ENCODE measurements around the gene NFIA.

Gene NFIA

DNA sequence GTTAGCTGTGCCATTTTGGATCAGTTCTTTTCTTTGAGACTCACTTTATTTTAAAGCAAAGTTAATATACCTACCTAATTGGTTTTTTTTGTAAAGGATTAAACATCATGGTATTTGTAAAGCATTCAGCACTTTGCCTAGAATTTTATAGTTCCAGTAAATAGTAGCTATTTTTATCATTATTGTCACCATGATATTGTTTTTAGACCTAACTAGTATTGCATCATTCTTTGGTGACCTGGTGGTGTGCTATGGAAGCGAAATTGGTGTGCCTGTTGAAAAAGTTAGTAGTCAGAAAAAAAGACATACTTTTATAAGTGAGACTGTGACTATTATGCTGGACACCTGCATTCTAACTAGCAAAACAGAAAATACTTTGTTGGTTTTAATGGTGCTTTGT, 81.0 kb downstream of the NFIA start:
- H3K4me2 ChIP-seq (ENCODE audit: low read depth, low read length, poor library complexity, severe bottlenecking), result no peak overlapping the region

DNA sequence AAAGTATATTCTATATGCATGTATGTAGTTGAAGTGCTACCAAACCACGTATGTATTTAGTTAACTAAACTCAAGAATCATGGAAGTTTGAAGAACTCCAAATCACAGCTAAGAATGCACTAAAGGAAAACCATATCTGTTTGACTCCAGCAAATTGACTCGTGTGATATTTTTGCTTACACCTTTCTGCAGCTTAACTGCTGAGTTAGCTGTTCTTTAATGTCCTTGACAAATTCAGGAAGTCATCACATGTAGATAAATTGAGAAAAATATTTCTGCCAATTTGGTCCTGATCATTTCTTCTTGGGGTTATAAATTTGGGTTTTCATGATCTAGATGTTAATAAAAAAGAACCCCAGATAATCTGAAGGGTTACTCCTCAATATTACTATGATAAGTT, 83.0 kb downstream of the NFIA start:
- no peaks in the 10 kb centered on the region for H4K20me1 ChIP-seq (ENCODE audit: insufficient read depth, low read length, poor library complexity, severe bottlenecking)
- H3K36me3 ChIP-seq (ENCODE audit: insufficient read depth, low read length), result no peaks in the 10 kb centered on the region
- no peaks in the 10 kb centered on the region for H3F3A ChIP-seq (ENCODE audit: low read depth)
- H3K9ac ChIP-seq (ENCODE audit: low read depth, low read length, poor library complexity, severe bottlenecking), result no peak overlapping the region
- TF ChIP-seq EZH2phosphoT487 (IDR thresholded peaks at IDR 0.05; ENCODE audit: borderline replicate concordance), result no peak
- TF ChIP-seq, protein P1, sequence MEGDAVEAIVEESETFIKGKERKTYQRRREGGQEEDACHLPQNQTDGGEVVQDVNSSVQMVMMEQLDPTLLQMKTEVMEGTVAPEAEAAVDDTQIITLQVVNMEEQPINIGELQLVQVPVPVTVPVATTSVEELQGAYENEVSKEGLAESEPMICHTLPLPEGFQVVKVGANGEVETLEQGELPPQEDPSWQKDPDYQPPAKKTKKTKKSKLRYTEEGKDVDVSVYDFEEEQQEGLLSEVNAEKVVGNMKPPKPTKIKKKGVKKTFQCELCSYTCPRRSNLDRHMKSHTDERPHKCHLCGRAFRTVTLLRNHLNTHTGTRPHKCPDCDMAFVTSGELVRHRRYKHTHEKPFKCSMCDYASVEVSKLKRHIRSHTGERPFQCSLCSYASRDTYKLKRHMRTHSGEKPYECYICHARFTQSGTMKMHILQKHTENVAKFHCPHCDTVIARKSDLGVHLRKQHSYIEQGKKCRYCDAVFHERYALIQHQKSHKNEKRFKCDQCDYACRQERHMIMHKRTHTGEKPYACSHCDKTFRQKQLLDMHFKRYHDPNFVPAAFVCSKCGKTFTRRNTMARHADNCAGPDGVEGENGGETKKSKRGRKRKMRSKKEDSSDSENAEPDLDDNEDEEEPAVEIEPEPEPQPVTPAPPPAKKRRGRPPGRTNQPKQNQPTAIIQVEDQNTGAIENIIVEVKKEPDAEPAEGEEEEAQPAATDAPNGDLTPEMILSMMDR (conservative IDR thresholded peaks at IDR 0.05; ENCODE audit: low read length), result no peak
- no peak overlapping the region for H3K4me3 ChIP-seq (ENCODE audit: low read length, poor library complexity, severe bottlenecking)
- peaks cover 18% of the 10 kb centered on the region for H3K27me3 ChIP-seq (ENCODE audit: insufficient read depth, low read length, poor library complexity, severe bottlenecking)
- H3K4me1 ChIP-seq (ENCODE audit: insufficient read depth, low read length, poor library complexity, severe bottlenecking), result no peaks in the 10 kb centered on the region
- no peaks in the 10 kb centered on the region for H3K9me3 ChIP-seq (ENCODE audit: insufficient read depth, low read depth, low read length)
- no peak overlapping the region for H2AFZ ChIP-seq (ENCODE audit: low read length)
- no peaks in the 10 kb centered on the region for H3K79me2 ChIP-seq (ENCODE audit: insufficient read depth, low read length)
- no peak overlapping the region for H3K4me2 ChIP-seq (ENCODE audit: low read depth, low read length, poor library complexity, severe bottlenecking)
- H3K9me2 ChIP-seq (replicated peaks; ENCODE audit: low read depth, low read length), result no peaks in the 10 kb centered on the region

More for the DNA sequence above, 81.0 kb downstream of the NFIA start:
- Histone ChIP-seq H3F3A (ENCODE audit: low read depth) (no peaks in the 10 kb centered on the region), H4K20me1 (ENCODE audit: insufficient read depth, low read length, poor library complexity, severe bottlenecking) (no peaks in the 10 kb centered on the region), H3K9me2 (replicated peaks; ENCODE audit: low read depth, low read length) (no peaks in the 10 kb centered on the region), H3K4me3 (ENCODE audit: low read length, poor library complexity, severe bottlenecking) (no peak overlapping the region), H3K27me3 (ENCODE audit: insufficient read depth, low read length, poor library complexity, severe bottlenecking) (peaks cover 38% of the 10 kb centered on the region), H3K9me3 (ENCODE audit: insufficient read depth, low read depth, low read length) (no peaks in the 10 kb centered on the region), H2AFZ (ENCODE audit: low read length) (no peak overlapping the region), H3K36me3 (ENCODE audit: insufficient read depth, low read length) (no peaks in the 10 kb centered on the region), H3K4me1 (ENCODE audit: insufficient read depth, low read length, poor library complexity, severe bottlenecking) (peaks cover 7% of the 10 kb centered on the region), H3K9ac (ENCODE audit: low read depth, low read length, poor library complexity, severe bottlenecking) (no peak overlapping the region), H3K79me2 (ENCODE audit: insufficient read depth, low read length) (no peaks in the 10 kb centered on the region)
- no peak for TF ChIP-seq EZH2phosphoT487 (IDR thresholded peaks at IDR 0.05; ENCODE audit: borderline replicate concordance)
- TF ChIP-seq, protein P1 (conservative IDR thresholded peaks at IDR 0.05; ENCODE audit: low read length), result no peak

DNA sequence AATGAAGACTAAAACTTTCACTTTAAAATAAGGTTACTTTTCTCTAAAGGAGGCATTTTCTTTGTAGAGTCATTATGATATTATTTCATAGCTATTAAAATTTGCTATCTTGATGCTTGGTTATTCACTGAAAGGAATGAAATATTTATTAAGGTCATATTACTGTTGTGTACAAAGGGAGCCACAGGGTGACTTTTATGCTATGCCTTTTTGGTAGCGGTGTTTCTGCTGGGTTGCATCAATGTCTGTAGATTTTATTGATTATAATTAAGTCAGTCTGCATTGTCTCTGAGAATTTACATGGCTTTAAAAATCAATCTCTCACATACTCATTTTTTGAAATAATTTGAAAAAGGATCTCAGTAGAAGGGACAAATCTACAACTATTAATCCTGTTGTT, 84.9 kb downstream of the NFIA start:
- H3K4me3 ChIP-seq (ENCODE audit: low read length, poor library complexity, severe bottlenecking), result no peak overlapping the region
- no peaks in the 10 kb centered on the region for H3F3A ChIP-seq (ENCODE audit: low read depth)
- H3K79me2 ChIP-seq (ENCODE audit: insufficient read depth, low read length), result no peaks in the 10 kb centered on the region
- H3K9me3 ChIP-seq (ENCODE audit: insufficient read depth, low read depth, low read length), result no peaks in the 10 kb centered on the region
- H3K27me3 ChIP-seq (ENCODE audit: insufficient read depth, low read length, poor library complexity, severe bottlenecking), result peaks cover 13% of the 10 kb centered on the region
- no peak overlapping the region for H3K9ac ChIP-seq (ENCODE audit: low read depth, low read length, poor library complexity, severe bottlenecking)
- H3K4me2 ChIP-seq (ENCODE audit: low read depth, low read length, poor library complexity, severe bottlenecking), result no peak overlapping the region
- no peak overlapping the region for H2AFZ ChIP-seq (ENCODE audit: low read length)
- TF ChIP-seq EZH2phosphoT487 (IDR thresholded peaks at IDR 0.05; ENCODE audit: borderline replicate concordance), result no peak
- TF ChIP-seq, protein P1 (conservative IDR thresholded peaks at IDR 0.05; ENCODE audit: low read length), result no peak
- H4K20me1 ChIP-seq (ENCODE audit: insufficient read depth, low read length, poor library complexity, severe bottlenecking), result no peaks in the 10 kb centered on the region
- no peaks in the 10 kb centered on the region for H3K4me1 ChIP-seq (ENCODE audit: insufficient read depth, low read length, poor library complexity, severe bottlenecking)
- no peaks in the 10 kb centered on the region for H3K36me3 ChIP-seq (ENCODE audit: insufficient read depth, low read length)
- no peaks in the 10 kb centered on the region for H3K9me2 ChIP-seq (replicated peaks; ENCODE audit: low read depth, low read length)

Data from Loucy (cell line).